Left lobe of liver (tissue), 2 donors: ENCODE measurements around the gene USE1. TPM values are rescaled to one million over a fixed set of nuclear protein-coding genes. Genes with fewer than 3 reads are reported as not detected.

Source experiments
- ATAC-seq: fragments of 200-7000 bp; cut with Tn5 transposase; one replicate; pipeline ENCODE4 v1.9.1; 2020; ENCODE audit warnings: mild to moderate bottlenecking, moderate library complexity
- DNase-seq: peaks from one replicate; pipeline ENCODE4 v3.0.0-alpha.2; 2020; ENCODE audit warnings: low spot score
- total RNA-seq: library from RNA; stranded (reverse); gene quantifications from one replicate; pipeline ENCODE4 v1.2.1, GENCODE V29; 2021
- donor health status: DM: no; HTN: no; CAD: no; lungs with moderate emphysema.
- donor health status: DM: no; HTN: yes; CAD: no.

USE1 gene
- total RNA-seq, 1 donor from 2014 or later = 19.9 TPM

- no peak for ATAC-seq
- DNase-seq = no peak
These were observed 39.5 kb downstream of the USE1 start for GRCh38 chr19:17254636-17255035.

DNA sequence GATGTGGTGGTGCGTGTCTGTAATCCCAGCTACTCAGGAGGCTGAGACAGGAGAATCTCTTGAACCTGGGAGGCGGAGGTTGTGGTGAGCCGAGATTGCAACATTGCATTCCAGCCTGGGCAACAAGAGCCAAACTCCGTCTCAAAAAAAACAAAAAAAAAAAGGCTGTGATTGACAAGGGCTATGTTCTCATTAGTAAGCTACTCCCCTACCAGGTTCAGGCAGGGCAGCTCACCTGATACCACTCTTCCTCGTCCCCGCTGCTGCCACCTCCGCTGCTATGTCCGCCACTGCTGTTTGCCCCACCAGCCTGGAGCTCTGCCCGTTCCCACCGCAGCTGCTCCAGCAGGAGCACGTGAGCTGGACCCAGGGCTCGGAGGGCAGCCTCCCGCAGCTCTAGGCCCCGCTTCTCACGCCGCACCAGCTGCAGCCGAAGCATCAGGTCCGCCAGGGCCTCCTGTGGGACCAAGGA is 40.0 kb downstream of the USE1 start:
- DNase-seq (no peak), ATAC-seq (peak; percentile 82)

GRCh38 chr19:17256130-17256529 is 41.0 kb downstream of the USE1 start:
- ATAC-seq (no peak), DNase-seq (no peak)

- DNase-seq = no peak
These were observed 44.1 kb downstream of the USE1 start for GRCh38 chr19:17259118-17259780.

GRCh38 chr19:17259934-17260333 is 44.8 kb downstream of the USE1 start:
- ATAC-seq = no peak
- DNase-seq = no peak

More at GRCh38 chr19:17259118-17259780, 44.1 kb downstream of the USE1 start:
- no peak for ATAC-seq

GRCh38 chr19:17260842-17261325 is 45.7 kb downstream of the USE1 start:
- DNase-seq (peak; percentile 84), ATAC-seq (peak; percentile 99)

GRCh38 chr19:17262557-17262956 is 47.4 kb downstream of the USE1 start:
- ATAC-seq (no peak), DNase-seq (no peak)

DNA sequence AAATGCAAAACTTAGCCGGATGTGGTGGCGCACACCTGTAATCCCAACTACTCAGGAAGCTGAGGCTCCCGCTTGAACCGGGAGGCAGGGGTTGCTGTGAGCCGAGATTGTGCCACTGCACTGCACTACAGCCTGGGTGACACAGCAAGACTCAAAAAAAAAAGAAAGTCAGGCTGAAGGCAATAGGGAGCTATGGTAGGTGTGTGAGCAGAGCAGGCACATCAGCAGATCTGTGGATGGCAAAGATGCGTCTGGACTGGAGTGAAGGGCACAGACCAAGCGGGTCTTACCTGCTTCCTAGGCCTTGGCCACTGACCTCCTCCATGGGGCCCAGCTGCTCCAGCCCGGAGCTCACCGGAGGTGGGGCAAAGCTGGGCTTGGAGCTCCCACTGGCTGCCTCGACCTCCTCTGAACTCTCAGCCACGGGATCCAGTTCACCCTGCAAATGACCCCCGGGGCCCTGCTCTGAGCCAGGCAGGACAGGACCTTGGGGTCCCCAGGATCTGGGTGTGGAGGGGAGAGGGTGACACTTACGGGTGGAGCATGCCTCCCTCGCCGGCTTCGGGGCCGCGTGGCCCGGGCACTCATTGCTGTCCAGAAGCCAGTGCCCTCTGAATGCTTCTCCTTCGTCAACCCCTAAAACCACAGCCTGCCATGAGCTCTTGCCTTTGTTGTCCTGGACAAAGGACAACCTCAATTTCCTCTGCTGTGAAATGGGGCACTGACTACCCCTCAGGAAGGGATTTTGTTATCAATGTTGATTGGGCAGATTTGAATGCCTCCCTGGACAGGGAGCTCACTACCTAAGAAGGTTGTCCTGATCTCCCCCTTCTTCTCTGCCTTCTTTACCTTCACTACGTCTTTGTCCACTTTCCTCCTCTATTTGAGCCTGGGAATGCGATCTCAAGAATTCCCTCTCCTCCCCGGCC is 48.8 kb downstream of the USE1 start:
- ATAC-seq = no peak
- DNase-seq = no peak

- no peak for DNase-seq
- no peak for ATAC-seq
These were observed 49.5 kb downstream of the USE1 start, which contains the start of gene USHBP1 for GRCh38 chr19:17264641-17264979. USHBP1 (minus strand) TSS chr19:17264745; CDS start chr19:17264299, 446 bp downstream.

DNA sequence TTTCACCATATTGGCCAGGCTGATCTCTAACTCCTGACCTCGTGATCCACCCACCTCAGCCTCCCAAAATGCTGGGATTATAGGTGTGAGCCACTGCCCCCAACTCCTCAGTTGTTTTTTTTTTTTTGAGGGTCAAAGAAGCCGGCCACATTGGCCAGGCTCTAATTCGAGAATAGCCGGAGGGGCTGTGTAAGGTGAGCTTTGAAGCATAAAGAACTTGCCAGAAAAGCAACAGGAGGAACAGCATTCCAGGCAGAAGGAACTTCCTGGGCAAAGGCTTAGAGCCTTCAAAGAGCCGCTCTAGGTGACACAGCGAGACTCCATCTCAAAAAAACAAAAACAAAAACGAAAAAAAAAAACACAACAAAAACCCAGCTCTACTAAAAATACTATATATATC is 50.9 kb downstream of the USE1 start:
- no peak for ATAC-seq
- no peak for DNase-seq

GRCh38 chr19:17266589-17266974 is 51.4 kb downstream of the USE1 start:
- ATAC-seq (no peak), DNase-seq (no peak)

GRCh38 chr19:17266975-17267788 is 52.0 kb downstream of the USE1 start, which contains the start of gene BABAM1:
BABAM1 (plus strand) TSS chr19:17267443; CDS start chr19:17268807, 1,364 bp downstream.
- ATAC-seq = peak; percentile 96

DNA sequence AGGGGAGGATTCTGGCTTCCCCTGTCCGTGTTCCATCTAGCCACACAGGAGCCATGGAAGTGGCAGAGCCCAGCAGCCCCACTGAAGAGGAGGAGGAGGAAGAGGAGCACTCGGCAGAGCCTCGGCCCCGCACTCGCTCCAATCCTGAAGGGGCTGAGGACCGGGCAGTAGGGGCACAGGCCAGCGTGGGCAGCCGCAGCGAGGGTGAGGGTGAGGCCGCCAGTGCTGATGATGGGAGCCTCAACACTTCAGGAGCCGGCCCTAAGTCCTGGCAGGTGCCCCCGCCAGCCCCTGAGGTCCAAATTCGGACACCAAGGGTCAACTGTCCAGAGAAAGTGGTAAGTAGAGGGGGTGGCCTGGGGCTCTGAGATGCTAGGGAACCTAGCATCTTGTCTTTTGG is 53.6 kb downstream of the USE1 start:
- ATAC-seq (no peak), DNase-seq (no peak)

More at GRCh38 chr19:17266975-17267788, 52.0 kb downstream of the USE1 start, which contains the start of gene BABAM1:
- peak; percentile 97 for DNase-seq

Other genes starting within 250 kb of the USE1 start
- gene CPAMD8, start 188.5 kb upstream of the USE1 start, total RNA-seq = 1.3 TPM
- gene HAUS8, start 139.9 kb upstream of the USE1 start, total RNA-seq = 5.1 TPM
- gene MYO9B, start 139.6 kb upstream of the USE1 start, total RNA-seq = 28.9 TPM
- gene OCEL1, start 10.9 kb downstream of the USE1 start, total RNA-seq = 63.0 TPM
- gene NR2F6, start 30.6 kb downstream of the USE1 start, total RNA-seq = 126 TPM
- 1.6 TPM for gene USHBP1, start 49.4 kb downstream of the USE1 start, total RNA-seq
- gene BABAM1, start 52.1 kb downstream of the USE1 start, total RNA-seq = 41.0 TPM
- gene ANKLE1, start 66.5 kb downstream of the USE1 start, total RNA-seq = 0.48 TPM
- gene ABHD8, start 88.1 kb downstream of the USE1 start, total RNA-seq = 18.4 TPM
- gene MRPL34, start 90.5 kb downstream of the USE1 start, total RNA-seq = 148 TPM
- 10.9 TPM for gene DDA1, start 94.2 kb downstream of the USE1 start, total RNA-seq
- 9.6 TPM for gene ANO8, start 119.5 kb downstream of the USE1 start, total RNA-seq
- 14.3 TPM for gene GTPBP3, start 122.2 kb downstream of the USE1 start, total RNA-seq
- 4.6 TPM for gene PLVAP, start 162.0 kb downstream of the USE1 start, total RNA-seq
- 0.50 TPM for gene CCDC194, start 178.8 kb downstream of the USE1 start, total RNA-seq
- 103 TPM for gene BST2, start 190.3 kb downstream of the USE1 start, total RNA-seq
- 22.6 TPM for gene MVB12A, start 204.7 kb downstream of the USE1 start, total RNA-seq
- gene TMEM221, start 233.3 kb downstream of the USE1 start, total RNA-seq = 0.15 TPM
- gene NXNL1, start 245.6 kb downstream of the USE1 start, total RNA-seq = not detected